GM23338 (cell line): ENCODE data around the gene ZSWIM1. TPM values are rescaled to one million over a fixed set of nuclear protein-coding genes. Genes with fewer than 3 reads are reported as not detected.

Source experiments
- ATAC-seq: fragments of 200-7000 bp; cut with Tn5 transposase; 3 replicates; pipeline ENCODE4 v1.9.1; 2020
- DNase-seq: peaks from one replicate; pipeline ENCODE4 v3.0.0-alpha.2; 2015; ENCODE audit warnings: low spot score
- H2AFZ ChIP-seq: fragments of 200-600 bp; sonication (generic); 2 replicates; pipeline ENCODE4 v1.8.0; 2016; ENCODE audit warnings: antibody characterized with exemption, mild to moderate bottlenecking, moderate library complexity
- H3F3A ChIP-seq: fragments of 200-600 bp; sonication (generic); replicated peaks from 2 replicates; pipeline ENCODE4 v1.8.0; 2017; ENCODE audit warnings: antibody characterized with exemption, mixed run types, low read depth
- H3K27ac ChIP-seq: fragments of 200-600 bp; sonication (generic); 2 replicates; pipeline ENCODE4 v1.6.1; 2016; ENCODE audit warnings: low read depth
- H3K27me3 ChIP-seq: fragments of 200-600 bp; sonication (generic); 2 replicates; pipeline ENCODE4 v1.8.0; 2016; ENCODE audit warnings: mild to moderate bottlenecking, mixed run types, moderate library complexity; ENCODE audit not compliant: insufficient read depth
- H3K36me3 ChIP-seq: fragments of 200-600 bp; sonication (generic); 2 replicates; pipeline ENCODE4 v1.8.0; 2016; ENCODE audit warnings: mild to moderate bottlenecking; ENCODE audit not compliant: insufficient read depth
- H3K4me1 ChIP-seq: fragments of 200-600 bp; sonication (generic); 2 replicates; pipeline ENCODE4 v1.8.0; 2016; ENCODE audit warnings: mild to moderate bottlenecking, moderate library complexity; ENCODE audit not compliant: insufficient read depth
- H3K4me2 ChIP-seq: fragments of 200-600 bp; sonication (generic); 2 replicates; pipeline ENCODE4 v1.7.1; 2017; ENCODE audit warnings: mixed run types
- H3K4me3 ChIP-seq: fragments of 200-600 bp; sonication (generic); 2 replicates; pipeline ENCODE4 v1.6.1; 2016; ENCODE audit warnings: mixed run types
- H3K79me2 ChIP-seq: fragments of 200-600 bp; sonication (generic); replicated peaks from 2 replicates; pipeline ENCODE4 v1.8.0; 2017; ENCODE audit warnings: mild to moderate bottlenecking; ENCODE audit not compliant: insufficient read depth
- H3K9me2 ChIP-seq: fragments of 200-600 bp; sonication (generic); 2 replicates; pipeline ENCODE4 v1.8.0; 2017; ENCODE audit not compliant: insufficient read depth
- H4K20me1 ChIP-seq: fragments of 200-600 bp; sonication (generic); replicated peaks from 2 replicates; pipeline ENCODE4 v1.8.0; 2017; ENCODE audit warnings: mild to moderate bottlenecking; ENCODE audit not compliant: insufficient read depth
- H3K27ac Mint-ChIP-seq: 2 replicates; pipeline ENCODE4 v1.8.0; 2020; ENCODE audit warnings: inconsistent platforms, mild to moderate bottlenecking, moderate library complexity, mixed read lengths
- H3K27me3 Mint-ChIP-seq: 3 replicates; pipeline ENCODE4 v1.8.0; 2022; ENCODE audit warnings: low read depth, mild to moderate bottlenecking, moderate library complexity, mixed read lengths, inconsistent platforms; ENCODE audit not compliant: insufficient read depth, poor library complexity
- H3K36me3 Mint-ChIP-seq: 3 replicates; pipeline ENCODE4 v1.8.0; 2021; ENCODE audit warnings: low read depth, mild to moderate bottlenecking, inconsistent platforms, moderate library complexity, mixed read lengths
- H3K4me1 Mint-ChIP-seq: 3 replicates; pipeline ENCODE4 v1.8.0; 2020; ENCODE audit warnings: mild to moderate bottlenecking, inconsistent platforms, mixed read lengths
- H3K4me3 Mint-ChIP-seq: 3 replicates; pipeline ENCODE4 v1.8.0; 2021; ENCODE audit warnings: moderate library complexity, mild to moderate bottlenecking, inconsistent platforms, mixed read lengths
- H3K9me3 Mint-ChIP-seq: 3 replicates; pipeline ENCODE4 v1.8.0; 2020; ENCODE audit warnings: moderate library complexity, mild to moderate bottlenecking, inconsistent platforms, mixed read lengths
- CREB1 ChIP-seq: fragments of 250-450 bp; sonication (Bioruptor Pico); IDR thresholded peaks from 2 replicates; pipeline ENCODE4 v1.5.0; 2020; ENCODE audit warnings: low read depth, mild to moderate bottlenecking, moderate library complexity
- ETS1 ChIP-seq: IDR thresholded peaks from 2 replicates; pipeline ENCODE4 v1.6.1; 2016; ENCODE audit warnings: antibody characterized with exemption
- EZH2 ChIP-seq: fragments of 200-600 bp; sonication (generic); IDR thresholded peaks from one replicate; pipeline ENCODE4 v1.8.0; 2017; ENCODE audit warnings: antibody characterized with exemption, mild to moderate bottlenecking, low read depth; ENCODE audit not compliant: unreplicated experiment
- EZH2phosphoT487 ChIP-seq: fragments of 200-600 bp; sonication (generic); IDR thresholded peaks from one replicate; pipeline ENCODE4 v1.8.1; 2018; ENCODE audit warnings: antibody characterized with exemption; ENCODE audit not compliant: unreplicated experiment
- JUNB ChIP-seq: IDR thresholded peaks from one replicate; pipeline ENCODE4 v1.6.1; 2016; ENCODE audit warnings: antibody characterized with exemption; ENCODE audit not compliant: unreplicated experiment
- NANOG ChIP-seq: IDR thresholded peaks from 2 replicates; pipeline ENCODE4 v1.6.1; 2016; ENCODE audit warnings: antibody characterized with exemption, borderline replicate concordance
- POLR2AphosphoS5 ChIP-seq: IDR thresholded peaks from 2 replicates; pipeline ENCODE4 v1.6.1; 2016; ENCODE audit warnings: antibody characterized with exemption, low read depth
- REST ChIP-seq: IDR thresholded peaks from one replicate; pipeline ENCODE4 v1.6.1; 2018; ENCODE audit warnings: antibody characterized with exemption; ENCODE audit not compliant: unreplicated experiment
- STAT1 ChIP-seq: IDR thresholded peaks from one replicate; pipeline ENCODE4 v1.6.1; 2016; ENCODE audit warnings: antibody characterized with exemption; ENCODE audit not compliant: unreplicated experiment
- ZNF114 ChIP-seq: fragments of 250-450 bp; sonication (Bioruptor Pico); IDR thresholded peaks from 2 replicates; pipeline ENCODE4 v1.5.0; 2020; ENCODE audit warnings: mild to moderate bottlenecking, moderate library complexity
- ZNF331 ChIP-seq: fragments of 250-450 bp; sonication (Bioruptor Pico); IDR thresholded peaks from 2 replicates; pipeline ENCODE4 v1.5.0; 2020; ENCODE audit warnings: low read depth, mild to moderate bottlenecking, moderate library complexity
- ZNF462 ChIP-seq: fragments of 250-450 bp; sonication (Bioruptor Pico); IDR thresholded peaks from 2 replicates; pipeline ENCODE4 v1.5.0; 2020; ENCODE audit warnings: mild to moderate bottlenecking, moderate library complexity
- polyA plus RNA-seq: library from polyadenylated mRNA; unstranded; fragments of >200 nt; fragmentation: Nextera tagmentation; extraction: Ambion mirVana; gene quantifications from 2 replicates; pipeline ENCODE4 v1.2.1, GENCODE V29; 2016
- total RNA-seq: library from RNA; depleted of rRNA; stranded (reverse); fragments of >200 nt; shearing (Covaris generic); gene quantifications from 2 replicates; pipeline ENCODE4 v1.2.3, GENCODE V29; 2014
- TF ChIP-seq, protein P1 (sequence below), 2 experiments: fragments of 200-600 bp in 1 of 2; sonication (generic) in 1 of 2; conservative IDR thresholded peaks; 2 replicates each; pipeline versions ENCODE4 v1.5.1 to v1.6.1; 2016 to 2017; ENCODE audit warnings: antibody characterized with exemption in 2 of 2, low read depth in 2 of 2, mild to moderate bottlenecking in 2 of 2, moderate library complexity in 1 of 2

The ZSWIM1 gene
- total and polyA plus RNA-seq, 2 experiments from 2014 or later: 11.5 to 16.2 TPM

DNA sequence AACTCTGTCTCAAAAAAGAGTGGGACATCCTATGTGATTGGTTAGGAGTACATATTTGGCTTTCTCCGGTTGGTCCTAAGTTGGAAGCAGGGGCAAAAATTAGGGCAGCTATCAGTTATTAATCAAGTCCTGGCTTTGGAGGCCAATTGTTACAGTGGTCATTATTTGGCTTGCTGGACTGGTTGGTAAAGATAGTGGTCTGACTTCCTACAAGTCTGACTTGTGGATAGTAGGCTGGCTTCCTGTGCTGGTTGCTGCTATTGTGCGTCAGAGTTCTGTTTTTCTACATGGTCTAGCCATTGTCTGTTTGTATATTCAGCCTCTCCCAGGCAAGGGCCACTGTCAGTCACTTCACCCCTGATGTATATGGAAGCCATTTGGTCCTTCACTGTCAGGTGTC is 30.8 kb upstream of the ZSWIM1 start:
- Histone ChIP-seq H3K9me2 (no peaks in the 10 kb centered on the region), H3K4me3 (no peak overlapping the region), H3K4me1 (peaks cover 28% of the 10 kb centered on the region), H4K20me1 (no peaks in the 10 kb centered on the region), H3K79me2 (peaks cover 19% of the 10 kb centered on the region), H3F3A (no peaks in the 10 kb centered on the region; the same call in 1 of the 2 replicates), H3K4me2 (no peak overlapping the region), H3K27ac (no peak overlapping the region), H3K36me3 (peaks cover 10% of the 10 kb centered on the region), H2AFZ (no peak overlapping the region), H3K27me3 (no peaks in the 10 kb centered on the region)
- ATAC-seq (no peak), DNase-seq (no peak)
- TF ChIP-seq ETS1 (no peak), ZNF331 (CRISPR knock-in tag) (no peak), POLR2AphosphoS5 (no peak), EZH2 (no peak), ZNF114 (no peak), REST (no peak), EZH2phosphoT487 (no peak), CREB1 (no peak), JUNB (no peak), STAT1 (no peak), ZNF462 (CRISPR knock-in tag) (no peak), NANOG (no peak)
- TF ChIP-seq, protein P1, sequence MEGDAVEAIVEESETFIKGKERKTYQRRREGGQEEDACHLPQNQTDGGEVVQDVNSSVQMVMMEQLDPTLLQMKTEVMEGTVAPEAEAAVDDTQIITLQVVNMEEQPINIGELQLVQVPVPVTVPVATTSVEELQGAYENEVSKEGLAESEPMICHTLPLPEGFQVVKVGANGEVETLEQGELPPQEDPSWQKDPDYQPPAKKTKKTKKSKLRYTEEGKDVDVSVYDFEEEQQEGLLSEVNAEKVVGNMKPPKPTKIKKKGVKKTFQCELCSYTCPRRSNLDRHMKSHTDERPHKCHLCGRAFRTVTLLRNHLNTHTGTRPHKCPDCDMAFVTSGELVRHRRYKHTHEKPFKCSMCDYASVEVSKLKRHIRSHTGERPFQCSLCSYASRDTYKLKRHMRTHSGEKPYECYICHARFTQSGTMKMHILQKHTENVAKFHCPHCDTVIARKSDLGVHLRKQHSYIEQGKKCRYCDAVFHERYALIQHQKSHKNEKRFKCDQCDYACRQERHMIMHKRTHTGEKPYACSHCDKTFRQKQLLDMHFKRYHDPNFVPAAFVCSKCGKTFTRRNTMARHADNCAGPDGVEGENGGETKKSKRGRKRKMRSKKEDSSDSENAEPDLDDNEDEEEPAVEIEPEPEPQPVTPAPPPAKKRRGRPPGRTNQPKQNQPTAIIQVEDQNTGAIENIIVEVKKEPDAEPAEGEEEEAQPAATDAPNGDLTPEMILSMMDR (conservative IDR thresholded peaks at IDR 0.05; ENCODE audit: low read depth in 2 of 2): no peak
- Mint-ChIP-seq H3K27ac (no peak overlapping the region), H3K36me3 (peaks cover 36% of the 10 kb centered on the region), H3K27me3 (peaks cover 13% of the 10 kb centered on the region), H3K4me1 (peaks cover 34% of the 10 kb centered on the region), H3K9me3 (no peaks in the 10 kb centered on the region), H3K4me3 (no peak overlapping the region)
